H1 (cell line): ENCODE results near the gene WLS. TPM values are rescaled to one million over a fixed set of nuclear protein-coding genes. Genes with fewer than 3 reads are reported as not detected.

Source experiments
- MAX ChIP-seq: IDR thresholded peaks from 2 replicates; pipeline ENCODE4 v1.6.1; 2012; ENCODE audit warnings: inconsistent platforms
- POLR2AphosphoS5 ChIP-seq: IDR thresholded peaks from 2 replicates; pipeline ENCODE4 v1.6.1; 2011; ENCODE audit warnings: low read depth, low read length
- RAD21 ChIP-seq, 2 experiments: IDR thresholded peaks in 1 of 2; conservative IDR thresholded peaks in 1 of 2; 2 replicates each; pipeline ENCODE4 v1.6.1; 2011; ENCODE audit warnings: low read depth in 2 of 2, low read length in 2 of 2, improper control_type of control experiment in 1 of 2, inconsistent platforms in 1 of 2, mild to moderate bottlenecking in 1 of 2, moderate library complexity in 1 of 2
- TBP ChIP-seq: IDR thresholded peaks from 2 replicates; pipeline ENCODE4 v1.6.1; 2011; ENCODE audit warnings: low read depth, low read length, improper control_type of control experiment
- polyA plus RNA-seq, 7 experiments: library from polyadenylated mRNA; depleted of rRNA in 3 of 7; stranded (reverse) in 5 of 7; unstranded in 2 of 7; fragments of >200 nt in 5 of 7; fragments of 200-250 nt in 2 of 7; gene quantifications; 1 replicate in 5 of 7; 2 replicates in 1 of 7; 4 replicates in 1 of 7; pipeline versions ENCODE4 v1.2.1 to v1.2.3, GENCODE V29; 2011 to 2013; ENCODE audit warnings: missing spikeins in 2 of 7, mixed read lengths in 2 of 7
- total RNA-seq: library from RNA; stranded (reverse); fragmentation: NEBNext Ultra II Directional; extraction: Animal tissue kit (Norgen Biotek cat#: 25700); gene quantifications from 2 replicates; pipeline ENCODE4 v1.2.1, GENCODE V29; 2021
- TF ChIP-seq, protein P1 (sequence below): IDR thresholded peaks from 2 replicates; pipeline ENCODE4 v1.6.1; 2011; ENCODE audit warnings: low read depth, mild to moderate bottlenecking, low read length; ENCODE audit not compliant: insufficient read depth

Gene WLS
- total and polyA plus RNA-seq, 2 of the 8 experiments (the other 6 are each of a cell fraction or from before 2014, with no cell fraction given), result 1.2 to 2.7 TPM

- TF ChIP-seq POLR2AphosphoS5, result no peak
- no peak for TF ChIP-seq RAD21 (IDR thresholded peaks at IDR 0.05 in 1 of 2, conservative IDR thresholded peaks at IDR 0.05 in 1 of 2; ENCODE audit: low read depth in 2 of 2, low read length in 2 of 2)
- no peak for TF ChIP-seq TBP
- no peak for TF ChIP-seq MAX
- TF ChIP-seq, protein P1, sequence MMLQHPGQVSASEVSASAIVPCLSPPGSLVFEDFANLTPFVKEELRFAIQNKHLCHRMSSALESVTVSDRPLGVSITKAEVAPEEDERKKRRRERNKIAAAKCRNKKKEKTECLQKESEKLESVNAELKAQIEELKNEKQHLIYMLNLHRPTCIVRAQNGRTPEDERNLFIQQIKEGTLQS, result no peak
These were observed 39.3 kb upstream of the WLS start (continued) for GRCh38 chr1:68271596-68271995.
